Muscle of arm (tissue), 12 donors: ENCODE results near the gene TAX1BP1. TPM values are rescaled to one million over a fixed set of nuclear protein-coding genes. Genes with fewer than 3 reads are reported as not detected.
"Not testable (repeated sequence)": the region's sequence is repeated elsewhere in the genome, so short reads cannot be mapped to it uniquely, and the experiment has no call there.

Experiments
- DNase-seq: peaks from one replicate; pipeline ENCODE4 v3.0.0-alpha.2; 2013
- polyA plus RNA-seq, 12 donors: library from polyadenylated mRNA; unstranded; fragments of 120-200 nt; gene quantifications; one replicate each; pipeline ENCODE4 v1.2.1, GENCODE V29; 2013; ENCODE audit not compliant: insufficient read length in 12 of 12

Gene TAX1BP1
- polyA plus RNA-seq, 12 donors = 51.5 to 95.0 (median 61.2) TPM; not detected in 1

GRCh38 chr7:27840760-27841364 is 100.9 kb downstream of the TAX1BP1 start:
- DNase-seq = no peak

DNA sequence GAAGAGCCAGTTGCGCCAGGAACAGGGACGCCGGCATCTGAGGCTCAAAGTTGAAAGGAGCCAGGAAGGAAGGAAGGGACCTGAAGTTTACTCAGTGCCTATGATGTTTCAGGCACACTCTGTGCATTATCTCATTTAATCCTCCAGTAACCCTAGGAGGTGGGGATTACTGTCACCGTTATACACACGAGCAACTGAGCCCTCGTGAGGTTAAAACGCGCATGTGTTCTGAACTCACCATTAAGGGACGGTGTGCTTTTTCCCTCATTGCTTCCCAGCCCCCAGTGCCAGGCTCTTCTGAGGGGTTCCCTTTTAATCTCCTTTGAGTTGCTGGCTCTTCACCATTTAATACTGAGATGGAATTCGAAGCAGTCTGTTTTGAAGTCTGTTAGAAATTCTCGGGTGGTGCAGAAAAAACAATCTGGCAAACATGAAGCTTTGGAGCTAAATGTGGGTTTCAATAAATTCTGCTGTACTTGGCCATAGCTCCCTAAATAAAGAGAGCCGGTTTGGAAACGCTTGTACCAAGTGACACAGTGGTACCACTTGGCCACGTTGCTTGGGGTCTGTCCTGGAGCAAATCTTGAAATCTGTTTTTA is 102.2 kb downstream of the TAX1BP1 start:
- no peak for DNase-seq

DNA sequence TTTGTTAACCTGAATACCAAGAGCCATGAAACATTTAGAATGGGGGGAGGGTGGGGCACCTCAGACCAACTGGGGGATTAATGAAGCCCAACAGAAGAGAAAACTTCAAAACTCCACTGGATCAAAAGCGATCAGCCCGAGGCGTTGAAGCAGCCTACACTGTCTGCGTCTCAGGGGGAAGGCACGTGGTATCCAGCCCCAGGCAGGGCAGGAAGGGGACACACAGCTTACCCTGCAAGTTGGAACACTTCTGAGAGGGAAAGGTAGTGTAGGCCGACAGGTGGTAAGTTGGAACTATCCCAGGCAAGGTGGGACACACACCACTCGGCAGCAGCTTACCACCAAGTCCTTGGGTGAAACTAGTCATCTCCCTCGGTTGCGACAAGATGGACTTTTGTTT is 102.9 kb downstream of the TAX1BP1 start:
- no peak for DNase-seq

- no peak for DNase-seq
Measured at GRCh38 chr7:27843584-27844305, 103.8 kb downstream of the TAX1BP1 start.

DNA sequence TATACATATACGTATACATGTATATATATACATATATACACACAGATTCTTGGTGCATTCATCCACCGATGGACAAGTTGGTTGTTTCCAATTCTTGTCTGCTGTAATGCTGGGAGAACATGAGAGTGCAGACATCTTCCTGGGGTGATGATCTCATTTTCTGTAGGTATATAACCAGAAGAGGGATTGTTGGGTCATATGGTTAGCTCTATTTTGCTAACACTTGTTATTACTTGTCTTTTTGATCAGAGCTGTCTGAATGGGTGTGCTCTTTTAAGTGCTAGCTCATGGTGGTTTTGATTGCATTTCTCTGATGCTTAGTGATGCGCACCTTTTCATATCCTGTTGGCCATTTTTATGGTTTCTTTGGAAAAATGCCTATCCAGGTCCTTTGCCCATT is 106.4 kb downstream of the TAX1BP1 start:
- no peak for DNase-seq

- no peak for DNase-seq
Measured at GRCh38 chr7:27850531-27850930, 110.6 kb downstream of the TAX1BP1 start.

DNA sequence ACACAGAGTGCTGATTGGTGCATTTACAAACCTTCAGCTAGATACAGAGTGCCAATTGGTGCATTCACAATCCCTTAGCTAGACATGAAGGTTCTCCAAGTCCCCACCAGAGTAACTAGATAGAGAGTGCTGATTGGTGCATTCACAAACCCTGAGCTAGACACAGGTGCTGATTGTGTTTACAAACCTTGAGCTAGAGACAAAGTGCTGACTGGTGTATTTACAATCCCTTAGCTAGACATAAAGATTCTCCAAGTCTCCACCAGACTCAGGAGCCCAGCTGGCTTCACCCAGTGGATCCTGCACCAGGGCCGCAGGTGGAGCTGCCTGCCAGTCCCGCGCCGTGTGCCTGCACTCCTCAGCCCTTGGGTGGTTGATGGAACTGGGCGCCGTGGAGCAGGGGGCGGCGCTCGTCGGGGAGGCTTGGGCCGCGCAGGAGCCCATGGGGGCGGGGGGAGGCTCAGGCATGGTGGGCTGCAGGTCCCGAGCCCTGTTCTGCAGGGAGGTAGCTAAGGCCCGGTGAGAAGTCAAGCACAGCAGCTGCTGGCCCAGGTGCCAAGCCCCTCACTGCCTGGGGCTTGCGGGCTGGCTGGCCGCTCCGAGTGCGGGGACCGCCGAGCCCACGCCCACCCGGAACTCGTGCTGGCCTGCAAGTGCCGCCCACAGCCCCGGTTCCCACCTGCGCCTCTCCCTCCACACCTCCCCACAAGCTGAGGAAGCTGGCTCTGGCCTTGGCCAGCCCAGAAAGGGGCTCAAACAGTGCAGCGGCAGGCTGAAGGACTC is 116.9 kb downstream of the TAX1BP1 start:
- DNase-seq = not testable (repeated sequence)

GRCh38 chr7:27860800-27861199 is 120.8 kb downstream of the TAX1BP1 start:
- no peak for DNase-seq

DNA sequence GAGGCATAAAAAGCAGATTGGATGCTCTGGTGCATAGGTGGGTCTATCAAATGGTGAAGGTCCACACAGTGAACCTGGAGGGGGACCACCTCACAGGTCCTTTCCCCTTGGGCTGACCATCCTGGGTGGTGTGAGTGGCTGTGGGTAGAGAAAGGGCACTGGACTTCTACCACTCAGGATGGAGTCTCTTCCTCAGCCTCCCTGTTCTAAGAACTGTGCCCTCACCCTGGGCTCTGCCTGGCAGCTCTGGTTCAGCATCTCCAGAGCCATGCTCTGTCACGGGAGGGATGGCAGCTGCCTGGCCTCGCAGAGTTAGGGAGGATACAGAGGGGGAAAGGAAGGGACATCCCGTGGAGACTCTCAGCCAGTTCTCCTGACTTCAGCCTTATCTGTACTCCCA is 121.8 kb downstream of the TAX1BP1 start:
- DNase-seq = no peak

- no peak for DNase-seq
Measured at GRCh38 chr7:27863880-27864279, 123.9 kb downstream of the TAX1BP1 start.

- no peak for DNase-seq
Measured at GRCh38 chr7:27866256-27866655, 126.3 kb downstream of the TAX1BP1 start.

- DNase-seq = no peak
Measured at GRCh38 chr7:27866828-27867672, 127.1 kb downstream of the TAX1BP1 start.

DNA sequence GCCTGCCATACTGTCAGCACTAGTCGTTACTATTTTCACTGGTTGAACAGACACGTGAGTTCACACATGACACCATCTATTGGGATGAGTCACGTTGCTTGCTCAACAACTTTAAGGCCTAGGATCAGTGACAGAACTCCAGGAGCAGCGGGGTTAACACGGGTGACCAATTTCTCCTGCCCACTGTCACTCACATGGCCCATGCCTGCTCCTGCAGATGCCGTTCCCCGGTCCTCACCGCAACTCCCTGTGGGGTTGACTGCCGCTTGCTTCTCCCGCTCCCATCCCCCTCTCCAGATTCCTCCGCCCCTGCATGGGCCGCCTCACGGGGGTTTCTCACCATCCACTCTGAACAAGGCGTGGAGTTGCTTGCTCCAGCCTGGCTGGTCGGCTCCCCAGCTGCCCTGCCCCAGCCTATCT is 128.2 kb downstream of the TAX1BP1 start:
- DNase-seq = no peak

DNA sequence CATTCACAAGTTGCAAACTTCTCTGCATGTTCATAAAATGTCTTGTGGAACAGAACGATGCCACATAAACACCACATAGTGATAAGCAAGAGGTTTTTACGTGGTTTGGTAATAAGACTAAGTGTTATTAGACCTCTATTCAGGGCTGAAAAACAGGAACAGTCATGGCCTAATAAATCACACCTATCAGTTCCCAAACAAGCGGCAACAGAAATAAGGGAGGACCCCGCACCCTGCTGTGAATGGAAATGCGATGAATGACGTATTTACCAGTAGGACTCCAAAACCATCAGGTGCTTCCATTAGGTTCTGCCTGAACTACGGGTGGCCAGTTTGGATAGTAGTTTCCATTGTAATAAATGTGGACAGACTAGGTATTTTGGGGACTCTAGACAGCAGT is 129.1 kb downstream of the TAX1BP1 start:
- no peak for DNase-seq

GRCh38 chr7:27870595-27870994 is 130.6 kb downstream of the TAX1BP1 start:
- DNase-seq = no peak

- DNase-seq = no peak
Measured at GRCh38 chr7:27871086-27871485, 131.1 kb downstream of the TAX1BP1 start.

GRCh38 chr7:27871866-27872265 is 131.9 kb downstream of the TAX1BP1 start:
- no peak for DNase-seq

DNA sequence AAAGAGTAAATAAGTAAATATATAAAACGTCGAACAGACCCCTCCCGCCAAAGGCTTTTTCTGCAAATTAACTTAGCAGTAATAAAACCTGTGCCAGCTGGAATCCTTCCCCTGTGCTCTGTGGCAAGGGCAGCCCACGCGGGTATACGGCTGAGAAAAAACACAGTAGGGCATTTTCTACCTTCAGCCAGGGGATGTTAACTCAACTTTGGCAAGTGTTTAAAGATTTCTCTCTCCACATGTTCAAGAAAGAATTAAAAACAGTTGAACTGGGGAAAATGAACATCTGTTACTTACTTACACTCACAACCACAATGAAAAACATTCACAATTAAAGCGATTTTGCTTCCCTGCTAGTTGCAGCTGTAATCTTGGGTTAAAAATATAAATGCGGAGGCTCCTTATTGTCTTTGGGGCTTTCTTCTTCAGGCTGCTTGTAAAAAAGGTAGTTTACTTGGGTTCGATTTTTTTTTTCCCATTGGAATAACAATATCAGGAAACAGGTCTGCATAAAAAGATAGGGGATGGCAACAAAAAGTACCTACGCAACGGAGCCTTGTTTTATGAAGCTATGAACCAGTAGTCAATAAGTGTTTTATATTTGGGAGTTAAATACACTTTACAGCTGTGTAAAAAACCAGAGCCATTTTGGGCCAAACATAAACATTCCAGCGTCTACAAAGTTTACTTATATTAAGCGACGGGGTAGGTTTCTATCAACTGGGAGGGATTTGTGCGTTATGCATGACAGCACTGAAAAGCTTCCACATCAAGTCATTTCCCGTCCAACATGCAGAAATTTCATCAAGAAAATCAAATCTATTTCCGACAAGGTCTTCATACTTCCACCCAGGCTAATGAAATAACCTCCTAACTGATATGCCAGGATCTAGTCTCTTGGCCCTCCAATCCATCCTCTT is 132.7 kb downstream of the TAX1BP1 start:
- DNase-seq = peak; percentile 21

GRCh38 chr7:27873981-27874957 is 134.3 kb downstream of the TAX1BP1 start:
- DNase-seq = no peak
